Stimulated activated CD8-positive, alpha-beta memory T cell treated with anti-CD3 and anti-CD28 coated beads, Interleukin-7, amount 100 ng/mL, for 4 hours (primary cell): Measurements from ENCODE around the gene AQR.
A peak's percentile ranks its signal among the peaks of the same experiment; 100 is the strongest.
"Not testable (repeated sequence)": the region's sequence is repeated elsewhere in the genome, so short reads cannot be mapped to it uniquely, and the experiment has no call there.

Experiments
- DNase-seq, 2 donors: peaks; one replicate each; pipeline ENCODE4 v3.0.0-alpha.2; 2020; ENCODE audit warnings: low read depth in 2 of 2

AQR gene

DNA sequence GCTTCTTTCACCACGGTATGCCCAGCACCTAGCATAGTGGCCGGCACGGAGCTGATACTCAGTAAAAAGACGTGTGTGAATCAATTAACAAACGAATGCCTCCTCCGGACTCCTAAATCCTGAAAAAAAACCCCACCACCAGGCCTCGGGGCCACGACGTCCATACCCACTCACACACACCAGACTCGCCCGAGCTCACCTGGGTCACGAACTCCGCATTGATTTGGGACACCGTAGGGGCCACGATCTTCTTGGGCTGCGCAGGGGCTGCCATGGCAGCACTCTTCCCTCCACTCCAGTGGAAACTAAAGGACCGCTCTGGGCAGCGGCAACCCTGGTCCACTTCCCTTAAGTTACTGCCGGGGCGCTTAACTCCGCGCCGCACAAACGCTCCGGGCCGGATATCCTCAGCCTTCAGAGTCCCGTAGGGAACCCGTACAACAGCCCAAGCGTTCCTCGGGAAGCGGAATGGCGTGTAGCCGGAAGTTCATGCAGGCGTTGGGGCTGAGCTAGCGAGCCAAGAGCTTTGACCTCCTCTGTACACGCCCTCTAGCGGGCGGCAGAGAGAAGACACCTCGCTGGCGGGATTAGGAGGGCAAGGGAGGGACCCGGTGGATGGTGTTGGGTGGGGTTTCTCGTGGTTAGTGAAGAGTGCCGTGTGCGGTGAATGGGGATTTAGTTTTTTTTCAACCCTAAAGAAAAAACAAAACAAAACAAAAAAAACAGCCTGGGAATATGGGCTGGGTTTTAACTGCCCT lies at the start of gene AQR:
Gene AQR (minus strand): TSS at position 403 of the 758 bp plus-strand sequence. CDS start 129 bp downstream, at position 274.
- peak; percentile 82 to 85 for DNase-seq

DNA sequence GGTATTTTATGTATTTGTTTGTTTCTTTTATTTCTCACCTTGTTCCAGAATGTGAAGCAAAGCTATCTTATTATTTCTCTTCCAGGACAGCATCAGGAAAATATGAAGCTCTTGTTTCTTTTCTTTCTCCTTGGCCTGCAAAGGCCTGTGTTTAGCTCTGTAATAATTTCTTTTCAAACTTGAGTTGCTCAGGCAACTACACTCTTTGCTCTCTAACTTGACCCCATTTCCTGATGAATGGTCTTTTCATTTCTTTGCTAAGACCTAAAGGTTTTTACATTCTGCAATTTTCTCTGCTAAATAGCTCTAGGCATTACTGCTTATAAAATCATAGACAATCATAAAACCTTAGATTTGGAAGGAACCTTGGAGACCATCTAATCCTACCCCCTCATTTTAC lies 44.7 kb upstream of the AQR start:
- no peak for DNase-seq

DNA sequence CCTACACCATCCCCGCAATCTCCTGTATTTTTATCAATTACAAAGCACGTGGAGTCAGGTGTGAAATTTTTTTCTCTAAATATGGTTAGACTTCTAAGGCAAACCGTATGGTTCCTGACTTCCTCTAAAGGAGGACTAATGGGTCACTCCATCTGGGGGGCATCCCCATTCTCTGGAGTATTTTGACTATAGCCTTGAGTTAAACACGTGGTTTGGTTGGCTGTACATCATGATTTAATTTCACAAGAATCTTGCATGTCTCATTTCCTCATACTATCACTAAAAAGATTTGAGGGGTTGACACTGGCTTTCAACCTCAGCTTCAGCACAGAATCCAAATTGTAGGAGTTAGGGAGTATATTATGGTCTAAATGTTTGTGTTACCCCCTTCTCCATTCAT lies 43.8 kb upstream of the AQR start:
- no peak for DNase-seq

DNA sequence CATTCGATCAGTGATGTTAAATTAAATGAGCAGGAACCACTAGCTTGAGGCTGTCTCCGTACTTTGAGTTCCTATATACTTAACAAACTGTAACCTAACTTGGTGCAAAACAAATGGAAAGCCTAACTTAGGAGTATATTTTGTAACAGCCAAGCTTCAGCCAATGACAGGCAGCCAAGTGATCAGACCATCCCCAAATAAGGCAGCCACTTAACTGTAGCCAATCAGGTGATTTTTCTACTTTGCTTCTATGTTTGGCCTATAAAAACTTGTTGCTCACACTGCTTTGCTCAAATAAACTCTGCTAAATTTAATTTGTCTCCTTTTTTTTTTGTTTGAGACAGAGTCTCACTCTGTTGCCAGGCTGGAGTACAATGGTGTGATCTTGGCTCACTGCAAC lies 37.9 kb upstream of the AQR start:
- no peak for DNase-seq

DNA sequence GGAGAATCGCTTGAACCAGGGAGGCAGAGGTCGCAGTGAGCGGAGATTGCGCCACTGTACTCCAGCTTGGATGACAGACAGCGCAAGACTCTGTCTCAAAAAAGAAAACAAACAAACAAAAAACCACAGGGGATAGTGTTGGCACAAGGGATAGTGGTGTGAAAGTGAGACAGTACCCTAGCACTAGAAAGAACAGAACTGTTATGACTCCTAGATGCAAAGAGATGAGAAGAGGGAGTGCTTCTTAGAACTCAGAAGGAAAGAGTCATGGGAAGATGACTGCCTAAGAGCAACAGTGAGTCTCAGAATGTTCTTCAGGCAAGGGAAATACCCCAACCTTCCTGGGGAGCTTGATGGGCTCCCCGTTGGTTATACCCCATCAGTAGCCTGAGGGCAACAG lies 36.4 kb upstream of the AQR start:
- no peak for DNase-seq

DNA sequence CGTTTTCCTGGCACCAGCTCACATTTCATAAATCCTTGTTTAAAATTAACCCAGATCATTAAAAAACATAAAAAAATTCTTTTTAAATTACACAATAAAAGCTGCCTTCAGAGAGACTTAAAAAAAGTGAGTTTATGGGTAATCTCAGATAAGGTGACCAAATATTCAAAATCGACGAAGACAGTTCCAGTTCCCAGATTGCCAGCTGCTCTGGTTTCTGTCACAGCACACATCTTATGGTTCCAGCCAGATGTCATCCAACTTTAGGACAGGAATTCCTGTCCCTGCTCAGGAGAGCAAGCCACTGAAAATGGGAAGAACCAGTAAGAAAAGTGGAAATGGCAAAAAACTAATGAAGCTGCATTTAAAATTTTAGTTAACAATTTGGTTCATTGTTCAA lies 34.4 kb upstream of the AQR start:
- DNase-seq, result no peak

DNA sequence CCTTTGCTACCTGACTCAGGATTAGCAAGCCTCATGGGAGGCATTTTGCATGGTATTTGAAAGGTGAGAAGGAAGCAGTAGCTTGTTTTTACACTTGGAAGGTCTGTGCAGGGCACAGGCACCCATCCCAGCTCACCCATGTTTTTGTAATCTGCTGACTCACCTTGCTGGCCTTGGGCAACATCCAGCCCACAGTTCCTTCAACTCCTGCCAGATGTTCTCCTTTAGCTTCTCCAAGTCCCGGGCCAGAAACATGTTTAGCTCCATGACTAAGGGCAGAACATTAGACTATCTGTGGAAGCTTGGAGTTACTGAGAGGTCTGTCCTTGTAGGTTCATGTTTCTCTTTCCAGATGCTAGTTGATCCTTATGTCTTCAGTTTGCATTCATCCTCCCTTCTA lies 31.0 kb upstream of the AQR start:
- DNase-seq, result no peak

DNA sequence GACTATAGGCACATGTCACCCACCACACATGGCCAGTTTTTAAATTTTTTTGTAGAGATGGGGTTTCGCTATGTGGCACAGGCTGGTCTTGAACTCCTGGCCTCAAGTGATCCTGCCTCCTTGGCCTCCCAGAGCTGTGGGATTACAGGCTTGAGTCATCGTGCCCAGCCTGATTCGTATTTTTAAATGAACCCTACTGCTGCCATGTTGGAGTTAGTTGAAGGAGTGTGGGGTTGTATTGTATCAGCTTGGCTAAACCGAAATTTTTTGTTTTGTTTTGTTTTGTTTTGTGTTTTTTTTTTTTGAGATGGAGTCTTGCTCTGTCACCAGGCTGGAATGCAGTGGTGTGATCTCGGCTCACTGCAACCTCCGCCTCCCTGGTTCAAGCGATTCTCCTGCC lies 30.4 kb upstream of the AQR start:
- no peak for DNase-seq

DNA sequence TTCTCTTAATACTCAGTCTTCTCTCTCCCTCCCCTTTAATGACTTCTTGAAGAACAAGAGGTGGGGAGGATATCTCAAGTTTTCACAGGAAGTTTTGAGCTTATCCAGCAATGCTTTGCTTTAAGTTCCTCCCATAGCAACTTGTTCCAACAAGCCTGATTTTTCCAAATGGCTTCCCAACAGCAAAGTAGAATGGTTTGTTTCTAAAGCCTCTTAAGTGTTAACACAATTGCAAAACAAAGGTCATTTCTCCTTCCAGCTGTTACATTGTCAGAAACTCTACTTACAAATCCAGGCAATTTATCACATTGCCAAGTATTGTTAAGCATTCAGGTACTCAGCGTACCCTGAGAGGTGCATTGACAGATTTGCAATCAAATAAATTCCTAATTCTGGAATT lies 25.4 kb upstream of the AQR start:
- no peak for DNase-seq

DNA sequence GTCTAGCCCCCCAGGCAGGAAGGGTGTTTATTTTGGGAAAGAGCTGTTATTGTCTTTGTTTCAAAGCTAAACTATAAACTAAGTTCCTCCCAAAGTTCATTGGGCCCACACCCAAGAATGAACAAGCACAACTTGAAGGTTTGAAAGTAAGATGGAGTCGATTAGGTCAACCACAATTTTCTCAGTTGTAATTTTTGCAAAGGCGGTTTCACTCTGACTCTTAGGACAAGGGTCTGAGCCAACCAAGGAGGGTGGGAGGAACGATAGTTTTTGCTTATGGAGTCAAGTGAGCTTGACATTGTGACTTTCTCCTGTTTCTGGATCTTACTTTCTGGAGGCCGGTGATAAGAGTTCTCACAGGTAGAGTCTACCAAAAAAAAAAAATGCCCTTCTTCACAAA lies 24.3 kb upstream of the AQR start:
- no peak for DNase-seq

DNA sequence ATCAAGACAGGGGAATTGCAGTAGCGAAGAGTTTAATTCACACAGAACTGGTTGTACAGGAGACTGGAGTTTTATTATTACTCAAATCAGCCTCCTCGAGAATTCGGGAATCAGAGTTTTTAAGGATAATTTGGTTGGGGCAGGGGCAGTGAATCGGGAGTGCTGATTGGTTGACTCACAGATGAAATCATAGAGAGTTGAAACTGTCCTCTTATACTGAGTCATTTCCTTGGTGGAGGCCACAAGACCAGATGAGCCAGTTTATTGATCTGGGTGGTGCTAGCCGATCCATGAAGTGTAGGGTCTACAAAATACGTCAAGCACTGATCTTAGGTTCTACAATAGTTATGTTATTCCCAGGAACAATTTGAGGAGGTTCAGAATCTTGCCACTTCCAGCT lies 23.9 kb upstream of the AQR start:
- DNase-seq, result no peak

DNA sequence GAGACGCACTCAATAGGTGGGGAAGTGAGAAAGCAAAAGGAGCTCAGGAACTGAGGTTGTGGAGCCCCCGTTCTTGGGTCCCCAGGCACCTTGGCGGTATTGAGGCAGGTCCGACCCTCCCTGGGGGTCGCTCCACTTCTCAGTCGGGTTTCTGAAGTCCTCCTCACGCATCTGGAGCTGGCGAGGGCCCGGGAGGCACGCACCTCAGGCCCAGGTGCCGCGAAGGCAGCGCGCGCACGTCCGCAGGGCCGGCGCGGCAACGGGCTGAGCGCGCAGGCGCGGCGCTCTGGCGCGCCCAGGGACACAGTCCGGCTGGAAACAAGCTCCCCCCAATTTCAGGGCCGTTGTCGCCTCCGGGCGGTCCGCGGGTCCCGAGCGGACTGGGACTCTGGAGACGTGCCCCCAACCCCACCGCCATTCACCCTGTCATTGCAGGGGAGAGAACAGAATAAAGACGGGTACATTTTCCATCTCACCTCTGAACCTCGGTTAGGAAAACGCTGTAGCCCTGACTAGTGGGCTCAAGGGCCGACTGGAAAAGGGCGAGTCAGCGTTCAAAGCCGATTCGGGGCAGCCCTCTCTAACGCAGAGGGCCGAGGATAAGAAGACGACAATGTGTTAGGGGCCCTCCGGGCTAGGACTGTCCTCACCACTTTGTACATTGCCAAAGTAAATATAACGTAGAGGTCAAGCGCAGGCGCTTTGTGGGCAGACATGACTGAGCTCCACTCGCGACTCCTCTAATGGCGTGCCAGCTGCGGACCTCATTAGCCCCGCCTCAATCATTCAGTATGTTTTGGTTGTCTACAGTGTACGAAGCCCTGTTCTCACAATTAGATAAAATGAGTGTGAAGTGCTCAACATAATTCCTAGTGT lies 18.7 kb upstream of the AQR start, which contains the start of gene ZNF770:
Gene ZNF770 (minus strand): TSS at position 261 of the 876 bp plus-strand sequence. CDS start 4,853 bp downstream, outside the sequence.
- DNase-seq, result peak; percentile 56 to 73

DNA sequence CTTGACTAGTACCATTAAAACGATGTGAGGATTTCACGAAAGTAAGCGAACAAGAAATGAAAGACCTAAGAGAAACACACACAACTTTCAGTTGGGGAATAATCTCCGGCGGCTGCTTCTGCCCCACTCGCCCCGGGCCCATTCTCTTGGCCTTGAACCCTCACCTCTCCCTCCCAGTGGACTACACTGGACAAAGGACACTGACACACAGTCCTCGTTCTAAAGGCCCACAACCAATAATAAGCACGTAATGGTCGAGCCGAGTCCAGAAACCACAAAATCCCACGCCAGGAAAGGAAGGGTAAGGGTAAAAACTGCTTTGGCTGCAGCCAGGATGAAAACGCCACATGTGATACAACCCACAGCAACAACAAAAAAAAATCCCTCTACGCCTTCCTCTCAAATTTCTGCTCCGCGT lies 18.1 kb upstream of the AQR start:
- DNase-seq, result no peak

DNA sequence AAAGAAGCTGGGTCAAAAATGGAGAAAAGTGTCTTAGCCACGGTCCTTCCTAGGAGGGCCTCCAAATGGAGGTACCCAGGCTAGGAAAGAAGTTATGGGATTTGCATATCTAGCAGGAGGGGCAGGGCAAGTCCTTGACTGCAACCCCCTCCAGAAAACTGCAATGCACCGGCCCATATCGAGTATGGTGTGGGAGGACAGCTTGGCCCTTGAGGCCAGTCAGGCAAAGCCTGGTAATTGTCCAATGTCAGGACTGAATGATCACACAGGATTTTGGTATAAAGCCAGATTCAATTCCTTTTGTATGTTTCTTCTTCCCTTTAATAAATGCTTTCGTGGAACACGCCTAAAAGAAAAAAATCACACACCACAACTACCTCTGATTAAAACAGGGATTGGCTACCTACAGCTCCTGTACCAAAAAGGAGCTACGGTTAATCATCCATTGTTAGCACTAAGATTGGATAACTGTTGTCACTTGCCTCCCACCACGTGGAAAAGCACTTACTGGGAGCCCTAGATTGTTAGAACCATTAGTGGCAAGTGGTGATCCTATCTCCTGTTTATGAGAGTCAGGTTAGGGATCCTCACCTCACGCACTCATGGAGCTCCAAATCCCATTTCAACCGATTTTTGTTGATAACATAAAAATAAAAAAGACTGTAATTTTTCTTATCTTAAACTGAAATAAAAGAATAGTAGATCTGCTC lies 17.4 kb upstream of the AQR start:
- no peak for DNase-seq

DNA sequence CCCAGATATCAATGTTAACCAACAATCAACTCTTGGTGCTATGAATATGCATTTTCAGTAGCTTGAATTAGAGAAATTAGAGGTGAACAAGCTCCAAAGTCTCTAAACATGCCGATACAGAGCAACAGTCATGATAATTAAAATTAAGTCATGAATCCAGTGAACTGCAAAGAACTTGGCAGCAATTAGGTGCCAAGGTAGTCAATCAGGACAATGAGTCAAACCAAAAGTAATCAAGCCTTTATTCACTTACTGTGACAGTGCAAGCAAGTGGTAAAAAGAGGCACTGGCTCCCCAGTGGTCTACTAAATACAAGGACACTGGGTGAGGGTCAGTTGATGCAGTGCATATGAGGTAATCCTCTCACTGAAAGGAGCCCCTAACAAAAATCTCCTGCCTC lies 16.8 kb upstream of the AQR start:
- DNase-seq, result no peak

DNA sequence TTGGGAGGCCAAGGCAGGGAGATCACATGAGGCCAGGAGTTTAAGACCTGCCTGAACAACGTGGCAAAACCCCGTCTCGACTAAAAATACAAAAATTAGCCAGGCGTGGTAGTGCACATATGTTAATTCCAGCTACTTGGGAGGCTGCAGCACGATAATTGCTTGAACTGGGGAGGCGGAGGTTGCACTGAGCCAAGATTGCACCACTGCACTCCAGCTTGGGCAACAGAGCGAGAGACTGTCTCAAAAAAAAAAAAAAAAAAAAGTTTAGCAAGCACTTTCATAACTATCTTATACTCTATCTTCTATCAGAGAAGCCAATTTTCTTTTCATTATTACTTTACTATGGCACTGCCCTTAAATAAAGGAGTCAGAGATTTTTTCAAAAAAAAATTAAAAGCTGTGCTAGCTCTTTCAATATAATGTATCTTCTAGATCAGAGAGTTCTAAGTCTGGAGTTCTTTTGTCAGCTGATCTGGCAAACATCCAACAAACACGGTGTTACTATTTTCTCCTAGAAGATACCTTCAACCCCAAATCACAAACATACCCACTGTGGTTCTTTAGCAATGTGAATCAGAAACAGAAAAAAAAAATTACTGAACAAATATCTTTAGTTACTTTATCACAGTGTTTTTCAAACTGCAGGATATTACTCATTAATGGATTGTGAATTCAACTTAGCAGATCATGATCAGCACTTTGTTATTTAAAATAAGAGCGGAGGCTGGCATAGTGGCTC lies 15.5 kb upstream of the AQR start:
- DNase-seq, result no peak

DNA sequence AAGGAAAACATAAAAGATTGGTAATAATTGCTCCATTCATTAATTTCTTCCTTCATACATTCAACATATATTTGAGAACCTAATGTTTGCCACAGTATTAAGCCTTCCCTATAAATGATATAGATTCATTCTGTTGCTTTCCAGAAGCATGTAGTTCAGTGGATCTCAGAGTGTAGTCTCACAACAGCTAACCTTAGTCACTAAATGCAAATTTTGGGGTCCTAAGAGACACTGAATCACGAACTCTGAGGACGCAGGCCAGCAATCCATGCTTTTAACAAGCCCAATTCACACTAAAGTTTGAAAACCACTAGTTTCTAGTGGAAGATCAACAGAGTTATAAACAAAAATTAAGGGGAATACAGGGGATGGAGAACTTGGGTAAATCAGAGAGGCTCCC lies 7.2 kb upstream of the AQR start:
- DNase-seq, result no peak

DNA sequence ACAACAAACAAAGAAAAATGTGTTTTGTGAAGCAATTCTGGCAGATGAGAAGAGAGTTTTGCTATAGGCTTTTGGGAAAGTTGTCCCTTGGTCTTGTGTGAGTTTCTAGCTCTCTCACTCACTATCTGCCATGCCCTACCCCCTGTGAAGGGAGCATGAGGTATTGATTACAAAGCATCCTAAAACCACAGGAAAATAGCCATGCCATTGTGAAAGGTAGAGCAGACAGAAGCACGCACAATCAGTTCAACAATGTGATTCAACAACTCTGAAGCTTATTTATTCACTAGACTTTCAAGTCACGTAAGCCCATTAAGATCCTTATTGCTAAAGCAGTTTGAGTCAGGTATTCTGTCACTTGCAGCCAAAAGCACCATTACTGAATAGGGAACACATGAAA lies 6.5 kb upstream of the AQR start:
- DNase-seq, result no peak

DNA sequence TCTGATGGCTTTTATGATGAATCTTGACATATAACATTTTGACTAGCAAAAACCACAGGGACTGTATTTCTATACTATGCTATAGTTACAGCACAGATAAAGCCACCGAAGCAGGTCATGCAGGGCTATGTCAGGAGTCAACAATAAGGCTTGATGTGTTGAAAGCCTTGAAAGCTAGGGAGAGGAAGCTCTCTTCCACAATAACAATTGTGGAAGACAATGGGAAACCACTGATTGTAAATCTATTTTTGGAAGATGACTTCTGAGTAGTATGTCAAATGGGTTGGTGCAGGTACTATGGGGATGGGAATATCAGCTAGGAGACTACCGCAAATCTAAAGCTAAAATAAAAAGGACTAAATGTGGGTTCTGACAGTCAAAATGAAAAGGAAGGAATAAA lies 4.0 kb upstream of the AQR start:
- no peak for DNase-seq

DNA sequence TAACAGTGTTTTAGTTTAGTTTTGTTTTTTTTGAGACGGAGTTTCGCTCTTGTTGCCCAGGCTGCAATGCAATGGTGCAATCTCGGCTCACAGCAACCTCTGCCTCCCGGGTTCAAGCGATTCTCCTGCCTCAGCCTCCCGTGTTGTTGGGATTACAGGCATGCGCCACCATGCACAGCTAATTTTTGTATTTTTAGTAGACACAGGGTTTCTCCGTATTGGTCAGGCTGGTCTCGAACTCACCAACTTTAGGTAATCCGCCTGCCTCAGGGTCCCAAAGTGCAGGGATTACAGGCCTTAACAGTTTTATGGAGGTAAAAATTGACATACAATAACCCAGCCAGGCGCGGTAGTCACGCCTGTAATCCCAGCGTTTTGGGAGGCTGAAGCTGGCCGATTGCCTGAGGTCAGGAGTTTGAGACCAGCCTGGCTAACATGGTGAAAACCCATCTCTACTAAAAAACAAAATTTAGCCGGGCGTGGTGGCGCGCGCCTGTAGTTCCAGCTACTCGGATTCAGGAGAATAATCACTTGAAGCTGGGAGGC lies 629 bp upstream of the AQR start:
- not testable (repeated sequence) for DNase-seq

DNA sequence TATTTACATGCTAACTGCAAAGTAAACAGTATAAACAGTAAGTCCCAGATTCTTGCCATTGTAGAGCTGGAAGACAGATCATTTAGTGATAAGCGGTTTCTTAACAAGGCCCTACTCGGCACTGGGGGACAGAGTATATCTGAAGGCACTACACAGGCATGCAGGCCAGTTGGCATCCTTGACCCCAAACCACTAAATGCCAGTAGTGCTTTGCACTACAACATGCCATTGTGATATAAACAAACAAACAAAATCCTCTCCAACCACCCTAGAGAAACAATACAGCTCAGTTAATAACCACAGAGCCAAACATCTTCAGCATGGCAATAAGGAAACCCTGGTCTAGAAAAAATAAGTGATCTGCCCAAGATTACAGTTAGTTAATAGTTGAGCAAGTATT lies 5.3 kb downstream of the AQR start:
- DNase-seq, result no peak
